Esophagus muscularis mucosa (tissue), 4 donors: ENCODE results near the gene PSMD12. TPM values are rescaled to one million over a fixed set of nuclear protein-coding genes. Genes with fewer than 3 reads are reported as not detected.

ENCODE experiments used
- DNase-seq: peaks from one replicate; pipeline ENCODE4 v3.0.0-alpha.2; 2017; ENCODE audit errors: extremely low spot score
- H3K27ac ChIP-seq, 4 donors: fragments of 200-600 bp; sonication (generic); replicated peaks in 1 of 4; 1 replicate in 3 of 4; 2 replicates in 1 of 4; pipeline ENCODE4 v1.5.1; 2016 to 2019; ENCODE audit warnings: mild to moderate bottlenecking in 1 of 4
- H3K27me3 ChIP-seq, 4 donors: fragments of 200-600 bp; sonication (generic); one replicate each; pipeline versions ENCODE4 v1.5.1 to v1.6.0; 2016 to 2019
- H3K36me3 ChIP-seq, 4 donors: fragments of 200-600 bp; sonication (generic); one replicate each; pipeline ENCODE4 v1.5.1; 2016 to 2019
- H3K4me1 ChIP-seq, 4 donors: fragments of 200-600 bp; sonication (generic); one replicate each; pipeline ENCODE4 v1.5.1; 2016 to 2019
- H3K4me3 ChIP-seq, 4 donors: fragments of 200-600 bp; sonication (generic); 1 replicate in 2 of 4; 2 replicates in 2 of 4; pipeline ENCODE4 v1.5.1; 2016 to 2019; ENCODE audit warnings: mild to moderate bottlenecking in 4 of 4, moderate library complexity in 1 of 4
- H3K9me3 ChIP-seq, 4 donors: fragments of 200-600 bp; sonication (generic); 1 replicate in 3 of 4; 2 replicates in 1 of 4; pipeline ENCODE4 v1.5.1; 2016 to 2019
- EP300 ChIP-seq: sonication (generic); formaldehyde crosslinking; IDR thresholded peaks from one replicate; pipeline ENCODE4 v1.6.1; 2017; ENCODE audit warnings: antibody characterized with exemption
- POLR2A ChIP-seq: fragments of 450-650 bp; IDR thresholded peaks from one replicate; pipeline ENCODE4 v1.6.1; 2017; ENCODE audit warnings: antibody characterized with exemption, moderate library complexity, mild to moderate bottlenecking, low read depth
- POLR2AphosphoS5 ChIP-seq, 2 donors: sonication (generic); formaldehyde crosslinking; IDR thresholded peaks; one replicate each; pipeline ENCODE4 v1.6.1; 2017; ENCODE audit warnings: antibody characterized with exemption in 2 of 2
- WGBS: methylation state at CpG from one replicate; pipeline ENCODE4 v1.1.5; 2018; 5-methylcytosine and 5-hydroxymethylcytosine counted together
- intact Hi-C: fragments of 100-400 bp; cut with DNase I; formaldehyde crosslinking; loops from one replicate; pipeline ENCODE4 v1.15.1; 2023
- total RNA-seq, 4 donors: library from RNA; depleted of rRNA; stranded (reverse); fragments of >200 nt; gene quantifications; one replicate each; pipeline versions ENCODE4 v1.1.0 to v1.2.1, GENCODE V29; 2016
- TF ChIP-seq, protein P1 (sequence below), 3 experiments: fragments of 200-600 bp in 2 of 3; fragments of 450-650 bp in 1 of 3; sonication (generic) in 2 of 3; IDR thresholded peaks; one replicate each; pipeline ENCODE4 v1.5.1; 2017 to 2019; ENCODE audit warnings: antibody characterized with exemption in 3 of 3, mild to moderate bottlenecking in 2 of 3, moderate library complexity in 1 of 3

The PSMD12 gene
- total RNA-seq, 4 donors from 2014 or later: 28.4 to 37.8 (median 30.0) TPM

DNA sequence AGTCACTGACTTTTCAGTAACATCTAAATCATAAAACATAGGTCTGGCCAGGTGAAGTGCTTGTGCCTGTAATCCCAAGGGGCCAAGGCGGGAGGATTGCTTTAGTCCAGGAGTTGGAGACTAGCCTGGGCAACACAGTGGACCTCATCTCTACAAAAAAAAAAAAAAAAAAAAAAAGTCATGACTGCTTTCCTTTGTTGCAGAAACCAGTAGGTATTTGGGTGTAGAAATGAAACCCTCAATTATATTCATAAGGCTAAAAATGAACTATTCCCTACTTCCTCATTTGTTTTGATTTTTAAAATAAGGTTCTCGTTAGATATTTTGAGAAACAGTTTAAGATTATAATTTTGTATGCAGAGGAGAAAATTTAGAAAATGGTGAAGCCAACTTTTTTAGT is 36.7 kb upstream of the PSMD12 start:
- no peaks in the 10 kb centered on the region for H3K27me3 ChIP-seq
- no peak overlapping the region for H3K4me3 ChIP-seq
- H3K4me1 ChIP-seq: peaks cover 9 to 16% (median 15%) of the 10 kb centered on the region in 4 donors
- TF ChIP-seq POLR2AphosphoS5 (IDR thresholded peaks at IDR 0.05): no peak
- no peak for TF ChIP-seq EP300
- TF ChIP-seq, protein P1, sequence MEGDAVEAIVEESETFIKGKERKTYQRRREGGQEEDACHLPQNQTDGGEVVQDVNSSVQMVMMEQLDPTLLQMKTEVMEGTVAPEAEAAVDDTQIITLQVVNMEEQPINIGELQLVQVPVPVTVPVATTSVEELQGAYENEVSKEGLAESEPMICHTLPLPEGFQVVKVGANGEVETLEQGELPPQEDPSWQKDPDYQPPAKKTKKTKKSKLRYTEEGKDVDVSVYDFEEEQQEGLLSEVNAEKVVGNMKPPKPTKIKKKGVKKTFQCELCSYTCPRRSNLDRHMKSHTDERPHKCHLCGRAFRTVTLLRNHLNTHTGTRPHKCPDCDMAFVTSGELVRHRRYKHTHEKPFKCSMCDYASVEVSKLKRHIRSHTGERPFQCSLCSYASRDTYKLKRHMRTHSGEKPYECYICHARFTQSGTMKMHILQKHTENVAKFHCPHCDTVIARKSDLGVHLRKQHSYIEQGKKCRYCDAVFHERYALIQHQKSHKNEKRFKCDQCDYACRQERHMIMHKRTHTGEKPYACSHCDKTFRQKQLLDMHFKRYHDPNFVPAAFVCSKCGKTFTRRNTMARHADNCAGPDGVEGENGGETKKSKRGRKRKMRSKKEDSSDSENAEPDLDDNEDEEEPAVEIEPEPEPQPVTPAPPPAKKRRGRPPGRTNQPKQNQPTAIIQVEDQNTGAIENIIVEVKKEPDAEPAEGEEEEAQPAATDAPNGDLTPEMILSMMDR (IDR thresholded peaks at IDR 0.05): no peak
- TF ChIP-seq POLR2A: no peak
- no peak overlapping the region for H3K27ac ChIP-seq
- WGBS: 93% methylated on average over 2 of the region's 2 CpGs
- no peaks in the 10 kb centered on the region for H3K9me3 ChIP-seq
- intact Hi-C loops: no loop called here
- no peaks in the 10 kb centered on the region for H3K36me3 ChIP-seq
- DNase-seq: no peak

DNA sequence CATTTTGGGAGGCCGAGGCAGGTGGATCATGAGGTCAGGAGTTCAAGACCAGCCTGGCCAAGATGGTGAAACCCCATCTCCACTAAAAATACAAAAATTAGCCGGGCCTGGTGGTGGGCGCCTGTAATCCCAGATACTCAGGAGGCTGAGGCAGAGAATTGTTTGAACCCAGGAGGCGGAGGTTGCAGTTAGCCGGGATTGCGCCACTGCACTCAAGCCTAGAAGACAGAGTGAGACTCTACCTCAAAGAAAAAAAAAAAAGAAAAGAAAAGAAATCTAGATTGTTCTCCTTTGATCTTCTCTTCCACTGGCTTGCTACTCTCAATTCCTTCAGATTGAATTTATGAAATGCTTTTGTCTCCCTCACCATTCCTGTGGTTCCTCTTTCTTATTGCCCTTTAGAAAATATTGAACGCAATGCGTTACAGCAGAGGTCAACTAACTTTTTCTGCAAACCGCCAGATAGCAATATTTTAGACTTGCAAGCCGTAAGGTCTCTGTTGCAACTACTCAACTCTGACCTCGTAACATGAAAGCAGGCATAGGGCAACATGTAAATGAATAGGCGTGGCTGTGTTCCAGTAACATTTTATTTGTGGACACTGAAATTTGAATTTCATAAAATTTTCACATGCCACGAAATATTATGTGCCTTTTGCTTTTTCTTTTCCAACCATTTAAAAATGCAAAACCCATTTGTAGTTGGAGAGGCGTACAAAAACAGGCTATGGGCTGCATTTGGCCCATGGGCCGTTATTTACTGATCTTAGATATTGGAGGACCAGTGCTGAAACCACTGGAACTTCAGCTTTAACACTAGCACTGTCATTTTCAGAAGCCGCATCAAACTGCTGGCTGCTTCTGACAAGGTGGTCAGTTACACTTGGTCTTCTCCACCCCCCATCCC is 35.5 kb upstream of the PSMD12 start:
- TF ChIP-seq POLR2AphosphoS5 (IDR thresholded peaks at IDR 0.05): no peak
- no peak for TF ChIP-seq EP300
- TF ChIP-seq POLR2A: no peak
- TF ChIP-seq, protein P1 (IDR thresholded peaks at IDR 0.05): no peak
- no peak for DNase-seq
- H3K4me1 ChIP-seq: peaks cover 9 to 16% (median 15%) of the 10 kb centered on the region in 4 donors
- WGBS: 89% methylated on average over 16 of the region's 16 CpGs
- H3K9me3 ChIP-seq: no peaks in the 10 kb centered on the region
- no peaks in the 10 kb centered on the region for H3K36me3 ChIP-seq
- H3K27me3 ChIP-seq: no peaks in the 10 kb centered on the region
- H3K4me3 ChIP-seq: no peak overlapping the region
- intact Hi-C loops: no loop called here
- no peak overlapping the region for H3K27ac ChIP-seq

DNA sequence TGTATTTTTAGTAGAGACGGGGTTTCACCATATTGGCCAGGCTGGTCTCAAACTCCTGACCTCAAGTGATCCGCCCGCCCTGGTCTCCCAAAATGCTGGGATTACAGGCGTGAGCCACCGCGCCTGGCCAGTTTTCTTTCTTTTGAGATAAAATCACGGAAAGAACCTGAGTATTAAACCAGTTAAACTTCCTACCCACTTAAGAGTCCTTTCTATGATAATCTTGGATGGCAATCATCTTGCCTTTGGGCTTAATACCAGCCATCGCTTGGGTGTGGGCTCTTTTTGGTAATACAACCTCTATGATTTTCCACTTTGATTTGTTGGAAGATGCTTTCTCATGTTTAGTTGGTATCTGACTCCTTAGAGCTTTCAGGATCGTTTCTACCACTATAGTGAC is 34.7 kb upstream of the PSMD12 start:
- WGBS: 97% methylated on average over 9 of the region's 9 CpGs
- intact Hi-C loops: no loop called here
- no peaks in the 10 kb centered on the region for H3K27me3 ChIP-seq
- TF ChIP-seq POLR2AphosphoS5 (IDR thresholded peaks at IDR 0.05): no peak
- peaks cover 9 to 18% (median 15%) of the 10 kb centered on the region in 4 donors for H3K4me1 ChIP-seq
- no peak for DNase-seq
- no peaks in the 10 kb centered on the region for H3K36me3 ChIP-seq
- H3K27ac ChIP-seq: peak overlapping the region in 2 of 4 donors; percentile 14
- no peak overlapping the region for H3K4me3 ChIP-seq
- H3K9me3 ChIP-seq: no peaks in the 10 kb centered on the region

DNA sequence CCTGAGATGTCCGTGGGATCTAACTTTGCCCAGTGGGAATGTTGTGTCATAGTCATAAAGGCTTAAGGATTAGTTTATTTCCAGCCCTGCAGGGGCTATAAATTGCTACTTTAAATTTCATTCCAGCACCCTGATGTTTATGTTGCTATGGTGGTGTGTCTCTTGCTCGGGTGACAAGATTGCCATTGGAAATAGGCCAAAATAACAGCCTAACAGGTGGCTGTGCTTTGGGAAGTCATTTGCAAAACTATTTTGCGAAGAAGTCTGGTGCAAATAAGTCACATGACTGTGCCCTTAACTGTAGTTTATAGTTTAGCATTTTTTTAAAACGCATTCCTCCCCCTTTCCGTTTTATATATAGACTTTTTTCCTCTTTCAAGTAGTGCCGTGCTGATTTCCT is 33.8 kb upstream of the PSMD12 start:
- H3K9me3 ChIP-seq: no peaks in the 10 kb centered on the region
- TF ChIP-seq, protein P1 (IDR thresholded peaks at IDR 0.05): no peak
- TF ChIP-seq POLR2A (no peak), EP300 (no peak), POLR2AphosphoS5 (IDR thresholded peaks at IDR 0.05) (no peak)
- WGBS: 20% methylated on average over 6 of the region's 6 CpGs
- intact Hi-C loops: no loop called here
- H3K36me3 ChIP-seq: no peaks in the 10 kb centered on the region
- H3K27ac ChIP-seq: peak overlapping the region in 3 of 4 donors; percentile 13 to 32 (median 14)
- peak overlapping the region in 2 of 4 donors; percentile 5 to 24 for H3K4me3 ChIP-seq
- no peaks in the 10 kb centered on the region for H3K27me3 ChIP-seq
- H3K4me1 ChIP-seq: peaks cover 9 to 22% (median 15%) of the 10 kb centered on the region in 4 donors
- no peak for DNase-seq

DNA sequence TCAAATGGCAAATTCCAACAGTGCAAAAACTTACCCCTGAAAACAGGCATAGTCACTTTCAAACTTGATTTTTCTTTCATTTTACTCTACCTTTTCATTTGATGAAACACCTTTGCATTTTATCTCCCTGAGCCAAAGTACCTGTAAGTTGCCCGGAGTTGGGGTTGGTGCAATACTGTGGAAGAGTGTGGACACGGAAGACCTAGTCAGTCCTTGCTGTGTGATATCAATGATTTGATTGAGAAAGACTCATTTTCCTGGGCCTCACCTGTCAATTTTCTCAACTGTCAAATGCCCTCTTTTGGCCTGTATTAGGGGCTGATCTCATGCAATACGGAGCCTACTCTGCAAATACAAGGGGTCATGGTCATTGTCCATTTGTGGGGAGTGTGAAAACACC is 33.3 kb upstream of the PSMD12 start:
- no peaks in the 10 kb centered on the region for H3K36me3 ChIP-seq
- H3K4me3 ChIP-seq: no peak overlapping the region
- H3K27me3 ChIP-seq: no peaks in the 10 kb centered on the region
- intact Hi-C loops: no loop called here
- DNase-seq: no peak
- no peaks in the 10 kb centered on the region for H3K9me3 ChIP-seq
- peaks cover 9 to 22% (median 15%) of the 10 kb centered on the region in 4 donors for H3K4me1 ChIP-seq
- 81% methylated on average over 3 of the region's 3 CpGs for WGBS
- no peak overlapping the region for H3K27ac ChIP-seq
- no peak for TF ChIP-seq POLR2A
- TF ChIP-seq POLR2AphosphoS5 (IDR thresholded peaks at IDR 0.05): no peak
- no peak for TF ChIP-seq EP300
- TF ChIP-seq, protein P1 (IDR thresholded peaks at IDR 0.05): no peak
